IPS-11a (cell line): ENCODE results near the gene CEP192.
"Not testable (repeated sequence)": the region's sequence is repeated elsewhere in the genome, so short reads cannot be mapped to it uniquely, and the experiment has no call there.

Experiments
- H3K4me3 ChIP-seq: one replicate; pipeline ENCODE4 v1.5.1; 2013; ENCODE audit warnings: low read depth, low read length, control low read depth

CEP192 gene

DNA sequence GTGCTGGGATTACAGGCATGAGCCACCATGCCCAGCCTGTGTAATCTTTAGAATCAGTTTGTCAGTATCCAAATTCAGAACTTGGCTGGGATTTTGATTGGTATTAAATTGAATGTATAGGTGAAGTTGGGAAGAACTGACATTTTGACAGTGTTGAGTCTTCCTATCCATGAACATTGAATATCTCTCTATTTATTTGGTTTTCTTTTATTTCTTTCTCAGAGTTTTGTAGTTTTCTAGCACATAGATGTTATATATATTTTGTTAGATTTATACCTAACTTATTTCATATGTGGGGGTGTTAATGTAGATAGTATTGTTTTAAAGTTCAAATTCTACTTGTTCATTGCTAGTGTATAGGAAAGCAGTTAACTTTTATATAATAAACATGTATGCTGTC is 31.5 kb downstream of the CEP192 start:
- no peak overlapping the region for H3K4me3 ChIP-seq

DNA sequence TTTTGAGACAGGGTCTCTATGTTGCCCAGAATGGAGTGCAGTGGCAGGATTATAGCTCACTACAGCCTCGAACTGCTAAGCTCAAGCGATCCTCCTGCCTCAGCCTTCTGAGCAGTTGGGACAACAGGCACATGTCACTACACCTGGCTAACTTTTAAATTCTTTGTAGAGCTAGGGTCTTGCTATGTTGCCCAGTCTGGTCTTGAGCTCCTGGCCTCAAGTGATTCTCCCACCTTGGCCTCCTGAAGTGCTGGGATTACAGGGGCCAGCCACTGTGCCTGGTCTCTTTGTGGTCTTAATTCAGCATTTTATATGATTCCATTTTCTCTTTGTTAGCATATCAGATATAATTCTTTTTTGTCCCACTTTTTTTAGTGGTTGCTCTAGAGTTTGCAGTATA is 34.1 kb downstream of the CEP192 start:
- no peak overlapping the region for H3K4me3 ChIP-seq

DNA sequence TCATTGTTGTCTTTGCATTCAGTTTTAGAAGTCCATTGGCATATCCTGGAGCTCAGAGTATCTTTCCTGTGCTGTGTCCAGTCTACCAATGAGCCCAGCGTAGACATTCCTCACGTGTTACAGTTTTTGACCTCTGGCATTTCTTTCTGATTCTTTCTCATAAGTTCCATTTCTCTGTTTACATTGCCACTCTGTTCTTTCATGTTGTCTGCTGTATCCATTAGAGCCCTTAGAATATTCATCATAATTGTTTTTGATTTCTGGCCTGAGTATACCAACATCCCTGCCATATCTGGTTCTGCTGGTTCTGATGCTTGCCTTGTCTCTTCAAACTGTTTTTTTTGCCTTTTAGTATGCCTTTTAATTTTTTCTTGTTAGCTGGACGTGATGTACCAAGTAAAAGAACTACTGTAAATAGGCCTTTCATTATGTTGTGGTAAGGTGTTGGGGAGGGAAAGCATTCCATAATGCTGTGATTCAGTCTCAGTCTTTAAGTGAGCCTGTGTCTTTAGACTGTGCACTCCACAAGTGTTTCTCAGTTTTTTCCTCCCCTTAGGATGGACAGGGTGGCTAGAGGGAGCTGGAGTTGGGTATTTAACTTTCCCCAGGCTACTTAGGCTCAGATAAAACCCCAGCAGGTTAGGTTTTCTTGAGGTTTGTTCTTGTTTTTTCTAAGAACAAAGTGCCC is 35.6 kb downstream of the CEP192 start:
- no peak overlapping the region for H3K4me3 ChIP-seq

DNA sequence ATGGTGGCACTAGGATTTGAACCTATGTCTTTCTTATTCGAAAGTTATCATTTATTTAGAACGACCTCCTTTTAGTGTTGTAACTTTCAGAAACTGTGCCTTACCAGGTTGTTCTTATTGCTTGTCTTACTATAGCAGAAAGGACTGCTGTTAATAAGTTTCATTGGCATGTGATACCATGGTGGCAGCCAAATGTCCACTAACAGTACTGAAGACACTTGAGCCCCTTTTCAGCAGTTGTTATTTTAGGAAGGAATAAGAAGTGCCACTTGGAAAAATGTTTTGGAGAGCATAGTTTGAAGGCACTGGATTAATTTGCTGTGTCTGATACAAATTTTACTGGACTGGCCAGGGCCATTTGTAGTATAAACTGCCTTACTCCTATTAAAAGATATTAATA is 37.7 kb downstream of the CEP192 start:
- no peak overlapping the region for H3K4me3 ChIP-seq

DNA sequence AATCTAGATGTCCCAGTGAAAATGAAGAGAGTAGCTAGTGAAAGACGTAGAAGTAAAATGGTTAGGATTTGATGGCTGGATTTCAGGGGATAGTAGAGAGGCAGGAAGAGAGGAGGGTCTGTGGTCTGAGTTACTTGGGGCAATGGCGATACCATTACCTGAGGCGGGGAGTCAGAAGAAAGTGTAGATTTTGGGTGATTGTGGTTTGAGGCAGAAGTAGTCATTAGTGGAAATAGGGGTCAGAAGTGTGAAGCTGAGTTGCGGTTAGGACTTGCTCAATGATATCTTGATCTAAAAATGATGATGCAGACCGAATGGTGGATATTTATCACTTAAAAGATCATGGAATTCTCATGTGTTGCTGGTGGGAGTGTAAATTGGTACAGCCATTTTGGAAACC is 41.0 kb downstream of the CEP192 start:
- no peak overlapping the region for H3K4me3 ChIP-seq

DNA sequence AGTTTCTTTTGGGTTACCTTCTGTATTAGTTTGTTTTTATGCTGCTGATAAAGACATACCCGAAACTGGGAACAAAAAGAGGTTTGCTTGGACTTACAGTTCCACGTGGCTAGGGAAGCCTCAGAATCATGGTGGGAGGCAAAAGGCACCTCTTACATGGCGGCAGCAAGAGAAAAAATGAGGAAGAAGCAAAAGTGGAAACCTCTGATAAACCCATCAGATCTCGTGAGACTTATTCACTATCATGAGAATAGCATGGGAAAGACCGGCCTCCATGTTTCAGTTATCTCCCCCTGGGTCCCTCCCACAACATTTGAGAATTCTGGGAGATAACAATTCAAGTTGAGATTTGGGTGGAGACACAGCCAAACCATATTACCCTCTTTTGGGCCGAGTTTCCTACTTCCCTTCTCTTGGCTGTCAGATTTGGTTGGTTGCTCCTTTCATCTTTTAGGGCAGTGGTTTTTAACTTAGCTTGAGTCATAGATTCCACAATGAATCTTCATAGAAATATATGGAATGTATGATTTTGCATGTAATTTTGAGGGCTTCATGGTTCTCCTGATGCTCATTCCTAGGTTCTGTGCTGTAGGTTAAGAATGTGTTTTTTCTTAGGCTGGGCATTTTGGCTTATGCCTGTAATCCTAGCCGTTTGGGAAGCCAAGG is 44.2 kb downstream of the CEP192 start:
- H3K4me3 ChIP-seq = no peak overlapping the region

DNA sequence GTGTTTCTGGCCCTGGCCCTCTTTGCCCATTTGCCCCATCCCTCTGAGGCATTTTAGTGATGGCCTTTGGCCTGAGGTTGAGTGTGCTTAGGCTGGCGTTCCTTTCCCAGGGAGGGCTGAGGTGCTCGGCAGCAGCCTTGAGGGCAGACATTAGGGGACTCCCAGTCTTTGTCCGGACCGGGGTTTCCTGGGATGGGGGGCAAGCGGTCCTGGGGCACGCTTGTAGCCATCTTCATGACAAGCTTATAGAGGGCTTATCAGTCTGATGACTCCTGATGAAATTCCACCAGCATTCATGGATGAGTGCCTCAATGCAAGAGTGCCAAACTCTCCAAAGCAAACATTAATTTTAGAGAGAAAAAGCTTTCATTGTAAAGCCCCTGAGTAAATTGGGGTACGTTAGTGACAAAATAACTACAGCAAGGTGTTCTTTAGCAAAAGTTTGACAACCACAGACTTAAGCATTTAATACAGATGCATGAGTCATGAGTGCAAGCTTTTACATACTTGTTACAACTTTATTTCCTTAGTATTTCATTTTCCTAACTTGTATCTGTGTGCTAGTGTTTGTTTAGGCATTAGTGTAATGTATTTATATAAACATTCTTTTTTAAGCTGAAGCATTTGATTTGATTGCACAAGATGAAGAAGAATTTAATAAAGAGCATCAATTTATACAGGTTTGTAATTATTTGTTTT is 45.6 kb downstream of the CEP192 start:
- no peak overlapping the region for H3K4me3 ChIP-seq

DNA sequence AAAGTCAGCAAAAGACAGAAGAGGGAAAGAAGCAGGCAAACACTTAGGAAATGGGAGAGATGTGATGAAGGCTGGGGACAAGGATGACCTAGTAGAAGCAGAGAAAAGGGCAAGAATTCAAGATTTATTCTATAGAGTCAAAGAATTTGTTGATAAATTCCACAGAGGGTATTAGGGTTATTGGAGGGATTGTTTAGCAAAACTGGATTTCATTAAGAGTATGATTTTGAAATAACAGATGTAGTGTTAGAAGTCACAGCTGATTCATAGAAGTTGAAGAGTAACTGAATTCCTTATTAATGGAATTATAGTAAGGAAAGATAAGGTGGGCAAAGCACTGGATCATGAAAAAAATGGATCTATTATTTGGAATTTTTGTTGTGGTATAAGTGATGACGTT is 48.6 kb downstream of the CEP192 start:
- H3K4me3 ChIP-seq = no peak overlapping the region

DNA sequence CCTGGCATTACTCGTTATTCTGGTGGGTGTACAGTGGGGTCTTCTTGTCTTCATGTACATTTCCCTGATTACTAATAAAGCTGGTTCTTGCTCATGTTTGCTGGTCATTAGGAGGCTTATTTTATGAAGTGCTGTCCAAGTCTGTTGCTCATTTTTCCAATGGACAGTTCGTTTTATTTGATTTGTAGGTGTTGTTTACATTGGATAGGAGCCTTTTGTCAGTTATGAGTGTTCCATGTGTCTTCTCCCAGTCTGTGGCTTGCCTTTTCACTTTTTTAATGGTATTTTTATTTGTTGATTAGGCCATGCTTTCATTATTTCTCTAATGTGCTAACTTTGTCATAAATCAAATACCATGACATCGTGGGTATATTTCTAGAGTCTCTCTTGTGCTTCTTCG is 51.9 kb downstream of the CEP192 start:
- no peak overlapping the region for H3K4me3 ChIP-seq

DNA sequence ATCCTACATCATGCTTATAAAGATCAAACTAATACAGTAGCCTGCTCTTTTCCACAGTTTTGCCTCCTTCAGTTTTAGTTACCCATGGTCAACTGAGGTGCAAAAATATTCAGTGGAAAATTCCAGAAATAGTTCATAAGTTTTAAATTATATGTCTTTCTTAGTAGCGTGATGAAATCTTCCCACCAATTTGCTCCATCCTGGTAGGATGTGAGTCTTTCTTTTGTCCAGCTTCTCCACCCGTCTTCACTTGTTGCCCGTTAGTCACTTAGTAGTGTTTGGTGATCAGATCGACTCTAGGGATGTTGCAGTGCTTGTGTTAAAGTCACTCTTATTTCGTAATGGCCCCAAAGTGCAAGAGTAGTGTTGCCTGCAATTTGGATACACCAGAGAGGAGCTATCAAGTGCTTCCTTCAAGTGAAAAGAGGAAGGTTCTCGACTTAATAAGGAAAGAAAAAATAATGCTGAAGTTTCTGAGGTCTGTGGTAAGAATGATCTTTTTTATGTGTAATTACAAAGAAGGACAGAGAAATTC is 57.0 kb downstream of the CEP192 start:
- H3K4me3 ChIP-seq = no peak overlapping the region

DNA sequence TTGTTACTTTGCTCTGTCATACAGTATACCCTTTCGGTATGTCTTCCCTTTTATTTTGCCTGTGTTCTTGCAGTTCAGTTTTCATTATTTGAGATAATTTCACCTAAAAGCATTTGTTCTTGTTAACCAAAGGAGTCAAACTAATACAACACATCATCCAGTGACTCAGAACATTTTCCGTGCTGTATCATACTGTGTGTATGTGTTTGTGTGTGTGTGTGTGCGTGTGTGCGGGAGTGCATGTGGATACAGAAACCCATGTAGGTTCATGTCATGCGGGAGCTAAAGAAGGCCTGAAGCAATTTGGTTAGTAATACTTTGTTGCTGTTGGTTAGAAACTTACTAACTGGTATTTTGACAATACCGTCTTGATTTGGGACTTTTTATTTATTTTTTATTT is 60.0 kb downstream of the CEP192 start:
- no peak overlapping the region for H3K4me3 ChIP-seq

DNA sequence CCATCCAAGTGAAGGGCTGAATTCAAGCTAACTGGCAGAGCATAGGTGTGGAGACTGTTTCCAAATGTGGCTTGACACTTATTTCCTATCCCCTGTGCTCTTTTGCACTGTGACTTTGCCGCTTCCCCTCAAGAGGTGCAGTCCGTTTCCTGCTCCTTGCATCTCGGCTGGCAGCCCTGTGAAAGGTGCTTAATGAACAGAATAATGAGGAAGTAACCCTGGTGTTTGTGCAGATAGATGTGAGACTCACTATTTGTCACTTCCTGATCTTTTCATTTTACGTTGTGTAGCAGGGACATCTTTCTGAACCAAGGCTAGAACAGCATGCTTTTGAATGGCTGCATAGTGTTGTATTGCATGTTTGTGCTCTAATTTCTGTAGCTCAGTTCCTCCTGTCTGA is 60.8 kb downstream of the CEP192 start:
- no peak overlapping the region for H3K4me3 ChIP-seq

DNA sequence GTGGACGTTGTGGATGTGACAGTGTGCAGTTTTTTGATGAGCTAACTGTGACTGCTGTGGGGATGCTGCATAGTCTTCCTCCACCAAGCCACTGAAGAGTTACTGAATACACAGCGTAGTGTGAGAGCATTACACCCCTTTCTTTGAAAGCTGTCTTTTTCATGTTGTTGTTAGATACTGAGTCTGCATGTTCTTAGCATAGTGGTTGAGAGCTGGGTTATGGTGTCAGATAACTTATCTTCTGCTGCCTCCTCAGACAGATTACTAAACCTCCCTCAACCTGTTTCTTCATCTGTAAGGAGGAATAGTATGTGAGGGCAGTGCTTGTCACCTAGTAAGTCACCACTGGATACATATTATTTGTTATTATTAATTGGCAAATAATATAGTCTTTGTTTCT is 63.2 kb downstream of the CEP192 start:
- no peak overlapping the region for H3K4me3 ChIP-seq

DNA sequence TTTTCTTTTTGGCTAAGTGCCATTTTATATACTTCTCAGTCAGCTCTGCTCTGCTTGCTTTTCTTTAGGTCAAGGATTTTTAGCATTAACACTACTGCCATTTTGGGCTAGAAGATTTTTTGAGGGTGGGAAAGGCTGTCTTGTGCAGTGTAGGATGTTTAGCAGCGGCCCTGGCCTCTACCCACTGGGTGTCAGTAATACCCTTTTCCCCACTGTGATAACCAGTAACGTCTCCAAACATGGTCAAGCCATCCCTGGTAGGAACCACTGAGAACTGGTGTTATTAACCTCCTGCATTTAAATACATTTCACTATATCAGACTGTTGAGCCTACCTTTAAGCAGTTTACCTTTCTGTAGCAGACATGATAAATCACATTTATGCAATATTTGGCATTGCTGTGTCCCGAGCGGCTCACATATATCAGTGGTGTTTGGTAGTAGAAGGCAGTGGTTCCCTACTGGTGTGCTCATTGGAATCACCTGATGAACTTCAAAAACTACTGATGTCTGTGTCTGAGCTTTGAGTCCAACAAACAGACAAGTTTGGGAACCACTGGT is 70.5 kb downstream of the CEP192 start:
- no peak overlapping the region for H3K4me3 ChIP-seq

DNA sequence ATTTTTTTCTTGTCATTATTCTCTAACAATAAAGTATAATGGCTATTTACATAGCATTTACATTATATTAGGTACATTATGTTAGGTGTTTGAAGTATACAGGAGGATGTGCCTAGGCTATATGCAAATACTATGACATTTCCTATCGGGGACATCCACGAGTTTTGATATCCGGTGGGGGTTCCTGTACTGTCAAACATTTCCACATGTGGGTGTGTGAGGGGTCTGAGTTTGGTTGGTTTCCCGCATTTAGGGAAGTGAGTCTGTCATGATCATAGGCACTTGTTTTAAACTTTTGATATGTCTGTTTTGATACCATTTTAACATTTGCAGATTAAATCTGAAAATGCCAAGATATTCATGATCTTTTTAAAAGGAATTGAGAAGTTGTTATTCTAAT is 76.0 kb downstream of the CEP192 start:
- H3K4me3 ChIP-seq = no peak overlapping the region

DNA sequence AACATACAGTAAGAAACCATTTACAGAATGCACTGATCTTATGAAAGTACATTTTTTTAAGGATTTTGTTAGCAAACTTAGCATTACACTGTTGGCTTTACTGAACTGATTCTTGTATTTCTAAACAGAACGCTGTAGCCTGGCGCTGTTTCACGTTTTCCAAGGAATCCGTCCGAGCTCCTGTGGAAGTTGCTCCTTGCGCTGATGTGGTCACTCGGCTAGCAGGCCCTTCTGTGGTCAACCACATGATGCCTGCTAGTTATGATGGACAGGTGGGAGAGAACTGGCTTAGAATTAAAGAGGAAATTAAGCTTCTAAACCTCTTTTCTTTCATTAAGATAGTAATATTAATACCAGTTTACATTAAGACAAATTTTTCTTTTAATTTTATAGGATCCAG is 76.8 kb downstream of the CEP192 start:
- no peak overlapping the region for H3K4me3 ChIP-seq

DNA sequence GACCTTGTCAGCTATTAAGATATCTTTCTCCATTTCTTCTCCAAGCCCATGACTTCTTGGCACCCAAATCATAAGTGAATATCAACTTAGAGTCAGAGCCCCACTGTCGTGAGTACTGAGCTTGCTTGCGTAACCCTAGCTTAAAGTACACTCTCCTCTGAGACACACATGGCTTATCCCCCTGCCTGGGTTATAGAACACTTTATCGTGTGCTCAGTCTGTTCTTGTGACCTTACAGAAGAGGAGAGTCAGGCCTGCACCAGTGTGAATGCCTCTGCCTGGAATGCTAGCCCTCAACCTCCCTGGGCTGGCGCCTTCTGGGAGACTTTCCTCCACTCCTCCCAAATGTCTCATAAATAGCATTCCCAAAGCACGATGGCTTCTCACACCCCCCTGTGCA is 79.3 kb downstream of the CEP192 start:
- H3K4me3 ChIP-seq = no peak overlapping the region

DNA sequence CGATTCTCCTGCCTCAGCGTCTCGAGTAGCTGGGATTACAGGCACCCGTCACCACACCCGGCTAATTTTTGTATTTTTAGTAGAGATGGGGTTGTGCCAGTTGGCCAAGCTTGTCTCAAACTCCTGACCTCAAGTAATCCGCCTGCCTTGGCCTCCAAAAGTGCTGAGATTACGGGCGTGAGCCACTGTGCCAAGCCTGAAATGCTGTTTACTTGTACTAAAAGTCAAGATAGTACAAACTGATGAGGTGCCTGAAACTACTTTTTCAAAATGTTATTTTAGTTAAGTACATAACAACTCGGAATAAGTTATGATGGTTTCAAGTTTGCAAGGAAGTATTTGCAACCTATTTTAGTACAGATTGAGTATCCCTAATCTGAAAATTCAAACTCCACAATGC is 85.7 kb downstream of the CEP192 start:
- H3K4me3 ChIP-seq = no peak overlapping the region

DNA sequence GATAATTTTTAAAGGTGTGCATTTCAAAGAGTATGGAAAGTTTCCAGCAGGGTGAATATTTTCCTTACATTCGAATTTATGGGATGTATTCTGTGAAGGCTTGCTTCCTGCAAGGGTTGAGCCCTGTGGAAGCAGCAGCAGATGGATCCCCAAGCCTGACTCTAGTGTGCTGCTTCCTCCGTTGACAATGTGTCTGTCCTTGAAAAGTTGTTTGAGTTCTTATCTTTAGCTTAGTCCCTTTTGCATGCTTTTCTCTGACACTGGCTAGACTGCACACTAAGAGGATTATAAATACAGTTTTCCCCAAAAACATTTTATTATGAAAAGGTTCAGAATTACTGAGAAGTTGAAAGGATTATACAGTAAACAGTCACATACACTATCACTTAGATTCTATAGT is 86.3 kb downstream of the CEP192 start:
- H3K4me3 ChIP-seq = no peak overlapping the region

DNA sequence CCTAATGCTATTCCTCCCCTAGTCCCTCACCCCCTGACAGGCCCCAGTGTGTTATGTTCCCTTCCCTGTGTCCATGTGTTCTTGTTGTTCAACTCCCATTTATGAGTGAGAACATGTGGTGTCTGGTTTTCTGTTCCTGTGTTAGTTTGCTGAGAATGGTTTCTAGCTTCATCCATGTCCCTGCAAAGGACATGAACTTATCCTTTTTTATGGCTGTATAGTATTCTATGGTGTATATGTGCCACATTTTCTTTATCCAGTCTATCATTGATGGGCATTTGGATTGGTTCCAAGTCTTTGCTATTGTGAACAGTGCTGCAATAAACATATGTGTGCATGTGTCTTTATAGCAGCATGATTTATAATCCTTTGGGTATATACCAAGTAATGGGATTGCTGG is 86.9 kb downstream of the CEP192 start:
- not testable (repeated sequence) for H3K4me3 ChIP-seq

DNA sequence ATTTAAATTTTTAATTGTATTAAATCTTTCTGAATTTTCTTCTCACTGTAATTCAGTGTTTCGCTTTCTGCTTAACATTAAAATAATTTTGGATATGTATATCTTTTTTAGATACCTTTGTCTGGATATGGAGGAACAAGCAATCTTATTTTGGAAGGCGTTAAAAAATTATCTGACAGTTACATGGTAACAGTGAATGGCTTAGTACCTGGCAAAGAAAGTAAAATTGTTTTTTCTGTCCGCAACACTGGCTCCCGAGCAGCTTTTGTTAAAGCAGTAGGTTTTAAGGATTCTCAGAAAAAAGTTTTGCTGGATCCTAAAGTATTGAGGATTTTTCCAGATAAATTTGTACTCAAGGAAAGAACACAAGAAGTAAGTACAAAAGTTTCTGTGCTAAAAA is 95.7 kb downstream of the CEP192 start:
- no peak overlapping the region for H3K4me3 ChIP-seq

DNA sequence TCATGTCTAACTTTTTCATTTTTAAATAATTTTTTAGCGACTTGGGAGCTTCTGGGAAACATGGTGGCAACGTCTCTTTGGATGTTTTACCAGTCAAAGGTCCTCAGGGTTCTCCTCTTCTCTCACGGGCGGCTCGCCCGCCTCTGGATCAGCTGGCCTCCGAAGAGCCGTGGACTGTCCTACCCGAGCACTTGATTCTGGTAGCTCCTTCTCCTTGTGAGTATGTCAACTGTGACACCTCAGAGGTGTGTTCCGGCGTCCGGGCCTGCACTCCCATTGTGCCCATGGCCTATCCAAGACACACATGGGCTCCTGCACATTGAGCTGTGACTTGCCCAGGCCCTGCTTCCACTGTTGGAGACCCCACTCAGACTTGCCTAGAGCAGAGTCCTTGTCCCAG is 104.3 kb downstream of the CEP192 start:
- H3K4me3 ChIP-seq = no peak overlapping the region
